HFFc6 (cell line): ENCODE results near the gene ATP5MG. TPM values are rescaled to one million over a fixed set of nuclear protein-coding genes. Genes with fewer than 3 reads are reported as not detected.
A peak's percentile ranks its signal among the peaks of the same experiment; 100 is the strongest.

Source experiments
- DNase-seq: peaks from one replicate; pipeline ENCODE4 v3.0.0-alpha.2; 2018
- H3K27ac Mint-ChIP-seq: 2 replicates; pipeline ENCODE4 v1.8.0; 2020; ENCODE audit warnings: mild to moderate bottlenecking, mixed read lengths
- H3K27me3 Mint-ChIP-seq: 2 replicates; pipeline ENCODE4 v1.8.0; 2021; ENCODE audit warnings: mild to moderate bottlenecking, moderate library complexity, mixed read lengths; ENCODE audit not compliant: insufficient read depth
- H3K36me3 Mint-ChIP-seq: 2 replicates; pipeline ENCODE4 v1.8.0; 2021; ENCODE audit warnings: low read depth, mixed read lengths
- H3K4me1 Mint-ChIP-seq: 2 replicates; pipeline ENCODE4 v1.8.0; 2020; ENCODE audit warnings: low read depth, mixed read lengths
- H3K4me3 Mint-ChIP-seq: 2 replicates; pipeline ENCODE4 v1.8.0; 2020; ENCODE audit warnings: mild to moderate bottlenecking, moderate library complexity, mixed read lengths
- H3K9me3 Mint-ChIP-seq: 2 replicates; pipeline ENCODE4 v1.8.0; 2020; ENCODE audit warnings: mild to moderate bottlenecking, mixed read lengths
- CTCF ChIP-seq: fragments of 200-600 bp; sonication (generic); IDR thresholded peaks from 2 replicates; pipeline ENCODE4 v1.5.0; 2021; ENCODE audit warnings: antibody characterized with exemption, mild to moderate bottlenecking
- total RNA-seq, 6 experiments: library from RNA; stranded (reverse); fragmentation: NEBNext Ultra II Directional; extraction: Animal tissue kit (Norgen Biotek cat#: 25700); gene quantifications; 2 replicates in 1 of 6; 3 replicates in 5 of 6; pipeline ENCODE4 v1.2.3, GENCODE V29; 2021

ATP5MG gene
- total RNA-seq, 6 experiments from 2014 or later, result 196 to 275 (median 223) TPM

DNA sequence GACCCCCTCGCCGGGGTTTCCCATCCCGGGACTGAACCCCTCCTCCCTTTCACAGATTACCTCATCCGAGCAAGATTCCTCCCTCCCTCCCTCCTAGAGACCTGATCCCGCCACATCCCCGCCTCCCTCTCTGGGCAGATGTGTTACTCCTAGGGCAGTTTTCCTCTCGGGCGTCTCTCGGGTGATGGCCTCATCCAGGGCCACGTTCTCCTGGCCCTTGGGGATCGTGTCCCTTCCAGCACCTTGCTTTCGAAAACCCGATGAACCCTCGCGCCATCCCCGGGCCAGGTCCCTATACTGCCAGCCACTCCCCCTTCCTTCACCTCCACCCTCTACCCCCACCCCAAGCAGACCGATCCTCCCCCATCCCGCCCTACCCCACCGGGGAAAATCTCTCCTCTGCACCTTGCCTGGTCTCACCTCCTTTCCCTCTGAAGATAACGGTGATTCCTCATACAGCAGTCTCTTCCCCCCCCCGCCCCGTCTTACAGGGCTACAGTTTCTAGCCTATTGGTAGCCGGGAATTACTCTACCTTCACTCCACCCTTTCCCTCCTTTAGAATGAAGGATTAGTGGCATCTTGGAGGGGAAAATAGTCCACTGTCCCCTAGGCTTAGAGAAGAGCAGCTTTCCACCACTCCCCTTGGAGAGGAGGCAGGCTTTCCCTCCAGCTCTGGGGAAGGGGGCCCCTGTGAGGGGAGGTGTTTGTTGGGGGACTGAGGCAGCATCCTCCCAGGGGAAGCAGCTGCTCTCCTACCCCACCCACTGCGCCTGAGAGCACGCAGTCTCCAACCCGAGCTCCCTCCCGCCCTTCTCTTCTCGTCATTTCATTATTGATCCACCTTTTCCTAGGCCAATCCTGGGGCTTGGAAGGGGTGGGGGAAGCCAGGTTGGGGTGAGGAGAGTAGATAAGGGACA is 36.1 kb downstream of the ATP5MG start:
- no peaks in the 10 kb centered on the region; the same call in 1 of the 2 replicates for H3K27me3 Mint-ChIP-seq
- no peak for DNase-seq
- 0 out of 2 replicates have a peak, but pooled peaks cover 4% of the 10 kb centered on the region for H3K36me3 Mint-ChIP-seq
- no peaks in the 10 kb centered on the region for H3K9me3 Mint-ChIP-seq
- peaks cover 59% of the 10 kb centered on the region for H3K4me1 Mint-ChIP-seq
- H3K27ac Mint-ChIP-seq, result peak overlapping the region; percentile 91
- peak overlapping the region; percentile 92 for H3K4me3 Mint-ChIP-seq
- TF ChIP-seq CTCF, result no peak

- peak overlapping the region; percentile 91 for H3K27ac Mint-ChIP-seq
- H3K4me1 Mint-ChIP-seq, result peaks cover 68% of the 10 kb centered on the region
- H3K4me3 Mint-ChIP-seq, result peak overlapping the region; percentile 92
- H3K9me3 Mint-ChIP-seq, result no peaks in the 10 kb centered on the region
- peak; percentile 84 for DNase-seq
- no peak for TF ChIP-seq CTCF
- 0 out of 2 replicates have a peak, but pooled peaks cover 4% of the 10 kb centered on the region for H3K36me3 Mint-ChIP-seq
- H3K27me3 Mint-ChIP-seq, result no peaks in the 10 kb centered on the region; the same call in 1 of the 2 replicates
Observed at GRCh38 chr11:118438314-118438931, 37.0 kb downstream of the ATP5MG start.

DNA sequence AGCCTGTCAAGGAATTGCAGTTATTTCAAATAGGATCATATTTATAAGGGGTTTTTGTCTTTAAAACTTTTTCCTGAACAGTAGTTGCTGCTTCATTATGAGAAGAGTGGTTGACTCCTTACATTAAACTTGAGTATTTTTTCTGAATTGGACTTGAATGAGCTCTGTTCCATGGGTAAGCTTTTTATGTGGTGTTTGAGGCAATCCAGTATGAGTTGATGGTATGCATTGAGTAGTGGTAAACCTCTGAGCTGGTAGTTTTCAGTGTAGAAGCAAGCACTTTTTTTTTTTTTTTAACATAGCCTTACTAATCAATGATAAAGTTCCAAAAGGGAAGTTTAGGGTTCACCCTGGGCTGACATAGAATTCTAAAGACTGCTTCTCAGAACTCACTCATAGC is 38.2 kb downstream of the ATP5MG start:
- Mint-ChIP-seq H3K9me3 (no peaks in the 10 kb centered on the region), H3K4me3 (peak overlapping the region; percentile 92), H3K27me3 (no peaks in the 10 kb centered on the region; the same call in 1 of the 2 replicates), H3K36me3 (0 out of 2 replicates have a peak, but pooled peaks cover 4% of the 10 kb centered on the region), H3K4me1 (peaks cover 69% of the 10 kb centered on the region), H3K27ac (peak overlapping the region; percentile 36; the same call in 1 of the 2 replicates)
- TF ChIP-seq CTCF, result no peak
- no peak for DNase-seq

DNA sequence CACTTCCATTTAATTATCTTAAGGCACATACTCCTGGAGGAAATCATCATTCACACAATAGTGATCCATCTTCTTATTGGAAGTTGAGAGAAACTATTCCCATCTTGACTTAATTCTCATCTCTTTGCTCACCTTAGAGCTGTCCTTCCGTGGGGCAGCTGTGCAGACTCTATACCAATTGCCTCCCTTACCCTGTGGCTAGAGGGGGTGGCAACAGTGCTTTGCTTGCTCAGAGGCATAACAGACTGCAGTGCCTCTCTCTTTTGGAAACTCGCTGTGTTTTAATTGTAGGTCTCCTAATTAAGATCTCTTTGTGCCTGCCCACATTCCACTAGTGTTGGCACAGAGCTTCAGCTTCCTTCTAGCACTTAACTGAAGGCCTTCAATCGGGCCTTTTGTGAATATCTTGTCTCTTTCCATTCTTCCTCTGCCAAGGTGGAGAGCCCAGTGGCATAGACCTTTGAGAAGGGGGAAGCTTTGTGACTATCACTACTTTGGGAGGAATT is 40.4 kb downstream of the ATP5MG start:
- TF ChIP-seq CTCF, result no peak
- H3K27ac Mint-ChIP-seq, result peak overlapping the region; percentile 54
- DNase-seq, result no peak
- 0 out of 2 replicates have a peak, but pooled peaks cover 11% of the 10 kb centered on the region for H3K36me3 Mint-ChIP-seq
- H3K4me1 Mint-ChIP-seq, result peaks cover 68% of the 10 kb centered on the region
- peaks cover 2% of the 10 kb centered on the region for H3K27me3 Mint-ChIP-seq
- H3K9me3 Mint-ChIP-seq, result no peaks in the 10 kb centered on the region
- peak overlapping the region; percentile 56 for H3K4me3 Mint-ChIP-seq

DNA sequence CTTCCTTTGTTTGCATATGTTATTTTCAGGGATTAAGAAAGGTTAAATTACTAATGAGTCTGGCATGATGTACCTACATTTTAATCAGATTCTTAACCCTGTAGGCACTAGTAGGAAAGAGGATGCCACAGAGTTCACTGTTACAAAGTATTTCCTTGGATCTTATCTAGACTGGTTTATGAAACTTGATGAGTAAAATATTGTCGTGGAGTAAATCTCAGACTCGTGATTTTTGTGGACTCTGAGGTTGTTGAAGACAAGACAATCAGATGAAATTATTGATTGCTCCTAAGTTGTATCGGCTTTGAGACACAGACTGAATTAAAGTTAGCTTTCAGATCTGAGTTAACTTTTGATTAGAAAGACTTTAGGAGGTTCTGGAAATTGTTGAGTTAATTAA is 40.9 kb downstream of the ATP5MG start:
- Mint-ChIP-seq H3K36me3 (0 out of 2 replicates have a peak, but pooled peaks cover 11% of the 10 kb centered on the region), H3K27ac (peak overlapping the region; percentile 54), H3K9me3 (no peaks in the 10 kb centered on the region), H3K27me3 (peaks cover 2% of the 10 kb centered on the region), H3K4me3 (peak overlapping the region; percentile 56), H3K4me1 (peaks cover 73% of the 10 kb centered on the region)
- no peak for DNase-seq
- TF ChIP-seq CTCF, result no peak
